Measurements from ENCODE around the gene SRPX. TPM values are rescaled to one million over a fixed set of nuclear protein-coding genes. Genes with fewer than 3 reads are reported as not detected.

Gene SRPX
- polyA plus RNA-seq (ENCODE audit: insufficient read length), result 54.1 TPM

- DNase-seq, result no peak
Observed at GRCh38 chrX:38220415-38221390, at the start of gene SRPX. SRPX (minus strand) TSS chrX:38220871; CDS start chrX:38220792, 79 bp downstream.

- no peak for DNase-seq
Observed at GRCh38 chrX:38268011-38268410, 47.3 kb upstream of the SRPX start.

- no peak for DNase-seq
Observed at GRCh38 chrX:38262715-38263620, 42.3 kb upstream of the SRPX start.

- no peak for DNase-seq
Observed at GRCh38 chrX:38260231-38260630, 39.6 kb upstream of the SRPX start.

- DNase-seq, result no peak
Observed at GRCh38 chrX:38256019-38256418, 35.3 kb upstream of the SRPX start.

GRCh38 chrX:38249965-38250364, 29.3 kb upstream of the SRPX start:
- no peak for DNase-seq

- no peak for DNase-seq
Observed at GRCh38 chrX:38247051-38247450, 26.4 kb upstream of the SRPX start.

- DNase-seq, result no peak
Observed at GRCh38 chrX:38240541-38240940, 19.9 kb upstream of the SRPX start.

GRCh38 chrX:38236901-38237615, 16.4 kb upstream of the SRPX start:
- no peak for DNase-seq

GRCh38 chrX:38233891-38234667, 13.4 kb upstream of the SRPX start:
- DNase-seq, result peak; percentile 68

- DNase-seq, result no peak
Observed at GRCh38 chrX:38232079-38232686, 11.5 kb upstream of the SRPX start.

GRCh38 chrX:38225093-38225492, 4.4 kb upstream of the SRPX start:
- no peak for DNase-seq

GRCh38 chrX:38224160-38224559, 3.5 kb upstream of the SRPX start:
- no peak for DNase-seq

- no peak for DNase-seq
Observed at GRCh38 chrX:38221391-38221929, 789 bp upstream of the SRPX start.

GRCh38 chrX:38220024-38220414, 652 bp downstream of the SRPX start:
- DNase-seq, result no peak

GRCh38 chrX:38216642-38217041, 4.0 kb downstream of the SRPX start:
- no peak for DNase-seq

GRCh38 chrX:38214551-38215531, 5.8 kb downstream of the SRPX start:
- DNase-seq, result no peak

GRCh38 chrX:38214044-38214443, 6.6 kb downstream of the SRPX start:
- no peak for DNase-seq

- DNase-seq, result no peak
Observed at GRCh38 chrX:38211891-38212635, 8.6 kb downstream of the SRPX start.
